Middle frontal gyrus (tissue), 1 donor: ENCODE measurements around the gene PRMT1.
"Not testable (repeated sequence)": the region's sequence is repeated elsewhere in the genome, so short reads cannot be mapped to it uniquely, and the experiment has no call there.

Experiments used
- DNase-seq: peaks from one replicate; pipeline ENCODE4 v3.0.0-alpha.2; 2015; ENCODE audit warnings: low spot score; ENCODE audit errors: extremely low spot score

PRMT1 gene

GRCh38 chr19:49718511-49718910, 41.4 kb downstream of the PRMT1 start:
- DNase-seq = no peak

- no peak for DNase-seq
Measured at GRCh38 chr19:49718991-49719390, 41.9 kb downstream of the PRMT1 start.

- not testable (repeated sequence) for DNase-seq
Measured at GRCh38 chr19:49719420-49719819, 42.3 kb downstream of the PRMT1 start.

- DNase-seq = no peak
Measured at GRCh38 chr19:49727217-49728030, 50.4 kb downstream of the PRMT1 start.

GRCh38 chr19:49730166-49730565, 53.1 kb downstream of the PRMT1 start:
- DNase-seq = no peak
